Bronchial epithelial cell (primary cell): ENCODE results near the gene PRICKLE1. TPM values are rescaled to one million over a fixed set of nuclear protein-coding genes. Genes with fewer than 3 reads are reported as not detected.

Experiments
- DNase-seq: peaks from one replicate; pipeline ENCODE4 v3.0.0-alpha.2; 2010; ENCODE audit warnings: low read depth
- FAIRE-seq: peaks from 2 replicates; lab custom pipeline; 2011; peaks lifted over from hg19 to GRCh38; lab: Jason Lieb, UNC
- H3K27me3 ChIP-seq: 2 replicates; pipeline ENCODE4 v1.5.1; 2011; ENCODE audit warnings: low read length; ENCODE audit not compliant: control insufficient read depth, insufficient read depth
- H3K36me3 ChIP-seq: 2 replicates; pipeline ENCODE4 v1.5.1; 2011; ENCODE audit warnings: low read length; ENCODE audit not compliant: control insufficient read depth, insufficient read depth
- H3K4me3 ChIP-seq: 2 replicates; pipeline ENCODE4 v1.5.1; 2011; ENCODE audit warnings: mild to moderate bottlenecking, low read depth, low read length, control low read depth
- CTCF ChIP-seq: IDR thresholded peaks from 2 replicates; pipeline ENCODE4 v1.5.1; 2011; ENCODE audit warnings: mild to moderate bottlenecking, moderate library complexity, low read length, control low read depth, inconsistent platforms; ENCODE audit not compliant: insufficient read depth, severe bottlenecking
- total RNA-seq: library from RNA; depleted of rRNA; stranded (reverse); fragments of >200 nt; gene quantifications from 2 replicates; pipeline ENCODE4 v1.2.1, GENCODE V29; 2014

The PRICKLE1 gene
- total RNA-seq, 1 donor from 2014 or later, result 1.1 TPM

DNA sequence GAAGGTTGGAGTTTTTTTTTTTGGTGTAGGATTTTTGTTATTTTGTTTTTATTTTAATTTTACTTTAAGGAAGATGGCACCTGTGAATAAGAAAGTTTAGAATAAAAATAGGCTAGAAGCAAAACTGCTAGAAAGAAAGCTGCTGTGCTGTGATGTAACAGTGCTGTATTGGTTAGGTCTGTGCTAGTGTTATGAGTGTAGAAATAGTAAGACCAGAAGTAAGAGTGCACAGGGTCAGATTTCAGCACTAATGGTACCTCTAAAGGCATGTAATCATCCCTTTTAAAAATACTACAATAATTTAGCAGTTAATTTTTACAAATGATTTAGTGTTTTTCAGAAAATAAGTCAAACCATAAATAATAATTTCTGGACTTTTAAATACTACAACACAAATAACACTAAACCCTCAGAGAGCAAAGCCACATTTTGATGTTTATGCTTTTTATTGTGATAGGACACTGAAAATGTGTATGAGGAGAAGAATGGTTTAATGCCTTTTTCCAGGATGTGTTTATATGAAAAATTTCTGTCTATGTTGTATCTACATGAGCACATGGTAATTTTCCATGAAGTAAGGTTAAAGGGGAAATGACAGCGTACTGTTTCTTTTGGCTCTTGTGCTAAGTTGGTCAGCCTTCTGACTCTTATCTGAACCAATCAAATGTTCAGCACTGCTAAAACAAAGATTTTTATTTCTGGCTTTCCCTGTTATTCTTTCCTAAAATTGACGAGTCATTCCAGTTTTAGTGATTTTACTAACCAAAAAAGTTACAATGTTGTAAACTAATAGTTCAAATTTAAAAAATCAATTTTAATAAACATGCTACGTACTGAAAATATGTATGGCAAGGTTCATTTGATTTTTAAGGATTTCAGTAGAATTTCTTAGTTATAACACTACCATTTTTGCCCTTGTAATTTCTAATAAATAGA lies 167.4 kb downstream of the PRICKLE1 start:
- H3K27me3 ChIP-seq, result no peaks in the 10 kb centered on the region
- no peak overlapping the region for H3K4me3 ChIP-seq
- DNase-seq, result no peak
- no peaks in the 10 kb centered on the region for H3K36me3 ChIP-seq
- no peak for FAIRE-seq
- TF ChIP-seq CTCF, result no peak

- no peak for TF ChIP-seq CTCF
- Histone ChIP-seq H3K36me3 (no peaks in the 10 kb centered on the region), H3K27me3 (no peaks in the 10 kb centered on the region), H3K4me3 (no peak overlapping the region)
- no peak for FAIRE-seq
- DNase-seq, result no peak
Measured at GRCh38 chr12:42420395-42420794, 169.2 kb downstream of the PRICKLE1 start.

- DNase-seq, result peak; percentile 18
- no peaks in the 10 kb centered on the region for H3K36me3 ChIP-seq
- no peak for FAIRE-seq
- TF ChIP-seq CTCF, result no peak
- H3K4me3 ChIP-seq, result no peak overlapping the region
- no peaks in the 10 kb centered on the region for H3K27me3 ChIP-seq
Measured at GRCh38 chr12:42410340-42410739, 179.2 kb downstream of the PRICKLE1 start.

DNA sequence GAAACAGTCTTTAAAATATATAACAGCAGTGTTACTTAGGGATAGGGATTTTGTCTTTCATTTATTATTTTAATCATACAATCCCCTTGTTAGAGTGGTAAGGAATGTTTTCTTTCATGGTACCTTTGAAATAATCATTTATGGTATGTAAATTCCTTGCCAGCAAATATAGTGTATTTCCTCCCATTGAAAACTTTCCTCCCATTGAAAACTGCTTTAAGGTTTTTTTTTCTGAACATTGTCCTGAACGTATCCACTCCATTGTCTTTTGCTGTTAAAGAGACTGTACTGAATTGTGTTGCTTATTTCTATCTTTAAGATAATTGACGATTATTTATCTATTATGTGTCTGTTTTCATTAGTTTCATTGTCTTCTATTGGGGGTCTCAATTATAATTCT lies 180.1 kb downstream of the PRICKLE1 start:
- Histone ChIP-seq H3K36me3 (no peaks in the 10 kb centered on the region), H3K4me3 (no peak overlapping the region), H3K27me3 (no peaks in the 10 kb centered on the region)
- no peak for FAIRE-seq
- no peak for DNase-seq
- TF ChIP-seq CTCF, result no peak

- no peaks in the 10 kb centered on the region for H3K27me3 ChIP-seq
- H3K36me3 ChIP-seq, result no peaks in the 10 kb centered on the region
- peak; percentile 58 for FAIRE-seq
- TF ChIP-seq CTCF, result no peak
- H3K4me3 ChIP-seq, result no peak overlapping the region
- DNase-seq, result peak; percentile 51
Measured at GRCh38 chr12:42407306-42407705, 182.2 kb downstream of the PRICKLE1 start.
